HG03558 (cell line): ENCODE measurements around the gene ABCC5.

Experiments used
- ATAC-seq: cut with Tn5 transposase; IDR thresholded peaks from one replicate; pipeline ENCODE4 v1.9.1; 2021; ENCODE audit warnings: moderate number of reproducible peaks; ENCODE audit not compliant: unreplicated experiment; ENCODE audit errors: extremely low read depth

The ABCC5 gene

GRCh38 chr3:183984127-183984740 is 33.5 kb downstream of the ABCC5 start:
- no peak for ATAC-seq

- no peak for ATAC-seq
Measured at GRCh38 chr3:183981990-183982644, 35.6 kb downstream of the ABCC5 start.

- no peak for ATAC-seq
Measured at GRCh38 chr3:183980403-183980802, 37.3 kb downstream of the ABCC5 start.

GRCh38 chr3:183975981-183976662 is 41.6 kb downstream of the ABCC5 start:
- ATAC-seq: no peak

GRCh38 chr3:183968666-183969245 is 48.9 kb downstream of the ABCC5 start:
- ATAC-seq: no peak

GRCh38 chr3:183967693-183968092 is 50.0 kb downstream of the ABCC5 start:
- no peak for ATAC-seq

GRCh38 chr3:183966361-183966791 is 51.3 kb downstream of the ABCC5 start:
- no peak for ATAC-seq

- ATAC-seq: no peak
Measured at GRCh38 chr3:183962807-183963206, 54.9 kb downstream of the ABCC5 start.

GRCh38 chr3:183959214-183959613 is 58.5 kb downstream of the ABCC5 start:
- no peak for ATAC-seq

- no peak for ATAC-seq
Measured at GRCh38 chr3:183958775-183959174, 58.9 kb downstream of the ABCC5 start.

- no peak for ATAC-seq
Measured at GRCh38 chr3:183958226-183958625, 59.5 kb downstream of the ABCC5 start.

GRCh38 chr3:183954875-183955274 is 62.8 kb downstream of the ABCC5 start:
- ATAC-seq: no peak

GRCh38 chr3:183953471-183954070 is 64.1 kb downstream of the ABCC5 start:
- no peak for ATAC-seq

- no peak for ATAC-seq
Measured at GRCh38 chr3:183951459-183951858, 66.2 kb downstream of the ABCC5 start.

- no peak for ATAC-seq
Measured at GRCh38 chr3:183949690-183950089, 68.0 kb downstream of the ABCC5 start.

GRCh38 chr3:183946037-183946436 is 71.6 kb downstream of the ABCC5 start:
- no peak for ATAC-seq

- ATAC-seq: no peak
Measured at GRCh38 chr3:183944775-183945174, 72.9 kb downstream of the ABCC5 start.

GRCh38 chr3:183943739-183944138 is 73.9 kb downstream of the ABCC5 start:
- ATAC-seq: no peak

- no peak for ATAC-seq
Measured at GRCh38 chr3:183941216-183941615, 76.5 kb downstream of the ABCC5 start.

GRCh38 chr3:183937601-183938286 is 79.9 kb downstream of the ABCC5 start:
- ATAC-seq: no peak
